Measurements from ENCODE around the gene ANKS1B. TPM values are rescaled to one million over a fixed set of nuclear protein-coding genes. Genes with fewer than 3 reads are reported as not detected.

ANKS1B gene
- total RNA-seq, 1 experiment from 2014 or later, result 0.54 TPM

GRCh38 chr12:99966429-99966828, 18.3 kb downstream of the ANKS1B start (continued):
- TF ChIP-seq, protein P1, sequence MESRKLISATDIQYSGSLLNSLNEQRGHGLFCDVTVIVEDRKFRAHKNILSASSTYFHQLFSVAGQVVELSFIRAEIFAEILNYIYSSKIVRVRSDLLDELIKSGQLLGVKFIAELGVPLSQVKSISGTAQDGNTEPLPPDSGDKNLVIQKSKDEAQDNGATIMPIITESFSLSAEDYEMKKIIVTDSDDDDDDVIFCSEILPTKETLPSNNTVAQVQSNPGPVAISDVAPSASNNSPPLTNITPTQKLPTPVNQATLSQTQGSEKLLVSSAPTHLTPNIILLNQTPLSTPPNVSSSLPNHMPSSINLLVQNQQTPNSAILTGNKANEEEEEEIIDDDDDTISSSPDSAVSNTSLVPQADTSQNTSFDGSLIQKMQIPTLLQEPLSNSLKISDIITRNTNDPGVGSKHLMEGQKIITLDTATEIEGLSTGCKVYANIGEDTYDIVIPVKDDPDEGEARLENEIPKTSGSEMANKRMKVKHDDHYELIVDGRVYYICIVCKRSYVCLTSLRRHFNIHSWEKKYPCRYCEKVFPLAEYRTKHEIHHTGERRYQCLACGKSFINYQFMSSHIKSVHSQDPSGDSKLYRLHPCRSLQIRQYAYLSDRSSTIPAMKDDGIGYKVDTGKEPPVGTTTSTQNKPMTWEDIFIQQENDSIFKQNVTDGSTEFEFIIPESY (IDR thresholded peaks at IDR 0.05; ENCODE audit: extremely low read depth, insufficient replicate concordance, low read length), result no peak
- no peak for TF ChIP-seq TCF7L2 (IDR thresholded peaks at IDR 0.05; ENCODE audit: borderline replicate concordance, extremely low read depth, insufficient read depth, insufficient read length)

- POLR2A ChIA-PET, result no interaction called here
- RAD21 ChIA-PET (ENCODE audit: low non-redundant PET in 1 of 2, low total read pairs in 2 of 2, uncharacterized antibody in 2 of 2, unreplicated experiment in 2 of 2), result no interaction called here
- TF ChIP-seq, protein P2, sequence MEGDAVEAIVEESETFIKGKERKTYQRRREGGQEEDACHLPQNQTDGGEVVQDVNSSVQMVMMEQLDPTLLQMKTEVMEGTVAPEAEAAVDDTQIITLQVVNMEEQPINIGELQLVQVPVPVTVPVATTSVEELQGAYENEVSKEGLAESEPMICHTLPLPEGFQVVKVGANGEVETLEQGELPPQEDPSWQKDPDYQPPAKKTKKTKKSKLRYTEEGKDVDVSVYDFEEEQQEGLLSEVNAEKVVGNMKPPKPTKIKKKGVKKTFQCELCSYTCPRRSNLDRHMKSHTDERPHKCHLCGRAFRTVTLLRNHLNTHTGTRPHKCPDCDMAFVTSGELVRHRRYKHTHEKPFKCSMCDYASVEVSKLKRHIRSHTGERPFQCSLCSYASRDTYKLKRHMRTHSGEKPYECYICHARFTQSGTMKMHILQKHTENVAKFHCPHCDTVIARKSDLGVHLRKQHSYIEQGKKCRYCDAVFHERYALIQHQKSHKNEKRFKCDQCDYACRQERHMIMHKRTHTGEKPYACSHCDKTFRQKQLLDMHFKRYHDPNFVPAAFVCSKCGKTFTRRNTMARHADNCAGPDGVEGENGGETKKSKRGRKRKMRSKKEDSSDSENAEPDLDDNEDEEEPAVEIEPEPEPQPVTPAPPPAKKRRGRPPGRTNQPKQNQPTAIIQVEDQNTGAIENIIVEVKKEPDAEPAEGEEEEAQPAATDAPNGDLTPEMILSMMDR (IDR thresholded peaks at IDR 0.05 in 2 of 3, conservative IDR thresholded peaks at IDR 0.05 in 1 of 3; ENCODE audit: borderline replicate concordance in 1 of 3, insufficient read depth in 1 of 3, low read depth in 2 of 3, low read length in 2 of 3), result no peak
- no peak for TF ChIP-seq RAD21 (IDR thresholded peaks at IDR 0.05; ENCODE audit: low read depth)
- no TSS peak for BruUV-seq (replicated peaks)
- no peak for ATAC-seq
- H3K9me2 ChIP-seq (ENCODE audit: insufficient read depth), result no peaks in the 10 kb centered on the region
- DNase-seq (ENCODE audit: low read depth, low spot score), result no peak
- no peaks in the 10 kb centered on the region for H3K79me2 ChIP-seq (ENCODE audit: insufficient read depth, low read length)
- H3K4me2 ChIP-seq (ENCODE audit: low read length), result no peak overlapping the region
- H3K27ac ChIP-seq (ENCODE audit: low read depth, low read length), result no peak overlapping the region
- peaks cover 29% of the 10 kb centered on the region for H3K27me3 ChIP-seq (ENCODE audit: insufficient read depth, low read length)
- CTCF ChIA-PET, result no interaction called here
- no peak overlapping the region for H2AFZ ChIP-seq (ENCODE audit: low read depth, low read length, poor library complexity, severe bottlenecking)
- no peak overlapping the region for H3K4me3 ChIP-seq (replicated peaks in 1 of 2; ENCODE audit: low read depth in 1 of 2, low read length in 2 of 2)
- intact Hi-C loops (cut with micrococcal nuclease), result no loop called here
- no peaks in the 10 kb centered on the region for H3K4me1 ChIP-seq (ENCODE audit: control insufficient read depth in 1 of 2, insufficient read depth in 2 of 2, low read length in 2 of 2)
- H3K36me3 ChIP-seq (ENCODE audit: control insufficient read depth in 1 of 2, insufficient read depth in 2 of 2, low read length in 2 of 2), result no peaks in the 10 kb centered on the region
- H3K9ac ChIP-seq (ENCODE audit: low read length), result no peak overlapping the region
- no peaks in the 10 kb centered on the region for H4K20me1 ChIP-seq (ENCODE audit: insufficient read depth)
- H3K9me3 ChIP-seq (ENCODE audit: control insufficient read depth in 1 of 2, insufficient read depth in 1 of 2, low read depth in 1 of 2, low read length in 2 of 2), result no peaks in the 10 kb centered on the region
Observed at GRCh38 chr12:99960311-99960710, 24.4 kb downstream of the ANKS1B start.

Data from HCT116 (cell line).